ENCODE results near the gene P4HB. TPM values are rescaled to one million over a fixed set of nuclear protein-coding genes. Genes with fewer than 3 reads are reported as not detected.

Gene P4HB
- total RNA-seq, 6 experiments from 2014 or later: 790 to 981 (median 910) TPM

DNA sequence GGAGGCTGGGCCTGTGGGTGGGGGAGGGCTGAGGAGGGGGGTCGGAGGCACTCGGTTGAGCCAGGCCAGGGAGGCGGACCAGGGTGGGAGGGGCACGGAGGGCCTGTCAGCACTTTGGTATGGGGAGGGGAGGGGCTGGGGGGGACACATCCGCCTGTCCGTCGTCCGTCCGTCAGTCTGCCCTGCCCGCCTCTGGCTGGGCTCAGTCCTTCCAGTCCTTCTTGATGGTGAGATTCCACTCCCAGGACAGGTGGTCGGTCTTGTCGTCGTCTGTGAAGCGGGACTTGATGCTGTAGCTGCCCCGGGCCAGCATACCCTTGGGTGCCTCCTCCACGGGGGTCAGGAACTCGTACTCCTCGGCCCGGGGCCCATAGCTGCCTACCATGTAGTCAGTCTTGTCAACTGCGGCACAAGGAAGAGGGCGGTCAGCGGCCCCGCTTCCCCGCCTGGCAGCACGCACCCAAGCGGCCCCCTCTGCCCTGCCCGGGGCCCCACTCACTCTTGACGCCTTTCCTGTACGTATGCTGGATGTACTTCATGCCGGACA is 8.4 kb upstream of the P4HB start:
- peaks cover 14% of the 10 kb centered on the region for H3K36me3 Mint-ChIP-seq (ENCODE audit: low read depth)

GRCh38 chr17:81867991-81868673 is 7.8 kb upstream of the P4HB start:
- Mint-ChIP-seq H3K4me3 (peak overlapping the region; percentile 92), H3K27ac (peak overlapping the region; percentile 93), H3K4me1 (ENCODE audit: low read depth) (peaks cover 39% of the 10 kb centered on the region), H3K27me3 (ENCODE audit: insufficient read depth) (peaks cover 60% of the 10 kb centered on the region), H3K9me3 (peaks cover 5% of the 10 kb centered on the region; the same call in 1 of the 2 replicates), H3K36me3 (ENCODE audit: low read depth) (peaks cover 19% of the 10 kb centered on the region)
- TF ChIP-seq CTCF (IDR thresholded peaks at IDR 0.05): no peak
- no peak for DNase-seq

More for the DNA sequence above, 8.4 kb upstream of the P4HB start:
- Mint-ChIP-seq H3K27ac (peak overlapping the region; percentile 93), H3K9me3 (peaks cover 5% of the 10 kb centered on the region; the same call in 1 of the 2 replicates), H3K27me3 (ENCODE audit: insufficient read depth) (peaks cover 60% of the 10 kb centered on the region), H3K4me1 (ENCODE audit: low read depth) (peaks cover 33% of the 10 kb centered on the region), H3K4me3 (peak overlapping the region; percentile 92)
- peak; percentile 82 for DNase-seq
- TF ChIP-seq CTCF (IDR thresholded peaks at IDR 0.05): no peak

DNA sequence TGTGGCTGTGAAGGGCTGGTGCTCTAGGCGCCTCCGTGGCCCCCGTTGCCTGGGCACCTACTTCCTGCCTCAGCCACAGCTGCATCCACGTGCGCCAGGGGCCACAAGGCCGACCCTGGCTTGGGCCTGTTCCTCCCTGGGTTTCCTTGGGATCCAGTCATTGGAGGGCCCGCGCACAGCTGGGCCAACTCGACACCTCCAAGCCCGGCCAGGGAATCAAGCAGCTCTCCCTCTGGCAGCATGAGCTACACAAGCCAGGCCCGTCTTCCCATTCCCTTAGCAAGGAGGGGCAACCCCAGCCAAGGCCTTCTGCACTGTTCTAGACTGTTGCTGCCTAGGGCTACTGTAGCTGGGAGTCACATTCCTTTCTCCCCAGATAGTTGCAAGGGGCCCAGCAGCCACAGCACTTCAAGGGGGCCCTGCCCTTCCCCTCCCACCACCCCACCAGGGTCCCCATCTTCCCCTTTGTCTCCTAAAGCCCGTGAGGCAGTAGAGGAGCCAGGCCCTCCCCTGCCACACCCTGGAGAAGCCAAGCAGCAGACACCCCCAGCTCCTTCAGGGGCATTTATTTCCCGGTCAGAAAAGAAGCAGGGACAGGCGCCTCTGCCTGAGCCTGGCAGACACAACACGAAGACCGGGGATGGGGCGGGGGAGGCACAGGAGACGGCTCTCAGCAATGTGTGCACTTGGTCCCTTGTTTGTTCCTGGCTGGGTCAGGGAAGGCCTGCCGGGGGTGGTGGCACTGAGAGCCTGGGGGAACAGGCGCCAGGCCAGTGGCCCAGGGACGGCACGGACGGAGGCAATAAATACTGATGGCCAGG is 7.0 kb upstream of the P4HB start:
- peaks cover 46% of the 10 kb centered on the region for H3K4me1 Mint-ChIP-seq (ENCODE audit: low read depth)

DNA sequence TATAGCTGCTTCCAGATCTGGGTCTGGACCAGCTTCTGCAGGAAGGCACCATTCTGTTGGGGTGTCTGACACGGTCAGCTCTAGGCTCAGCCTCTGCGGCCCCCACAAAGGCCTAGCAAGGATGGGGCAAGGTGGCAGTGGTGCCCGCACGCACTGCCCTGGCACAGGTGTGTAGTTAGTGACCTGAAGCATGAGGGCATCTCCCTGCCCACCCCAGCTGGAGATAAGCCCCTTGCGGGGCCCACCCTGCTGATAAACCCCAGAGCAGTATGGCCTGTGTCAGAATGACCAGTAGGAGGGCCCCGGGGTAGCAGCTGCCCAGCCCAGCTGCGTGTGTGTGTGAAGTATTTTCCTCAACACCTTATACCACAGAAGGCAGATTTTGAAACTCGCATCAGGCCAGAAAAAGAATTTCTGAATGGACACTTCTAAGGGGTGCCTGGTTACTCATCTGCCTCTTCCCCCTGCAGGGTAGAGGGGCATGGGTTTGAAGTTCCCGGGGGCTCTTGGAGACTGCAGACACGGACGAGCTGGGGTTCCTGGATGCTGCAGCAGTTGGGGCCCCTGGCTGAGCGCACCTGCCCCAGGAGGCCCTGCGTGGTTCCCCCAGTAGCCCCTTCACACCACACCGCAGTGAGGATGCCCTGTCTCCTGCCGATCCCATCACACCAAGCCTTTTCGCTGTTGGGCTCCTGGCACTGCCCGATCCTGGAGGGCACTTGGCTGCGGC is 6.3 kb upstream of the P4HB start:
- DNase-seq: no peak
- Mint-ChIP-seq H3K36me3 (ENCODE audit: low read depth) (peaks cover 21% of the 10 kb centered on the region), H3K27me3 (ENCODE audit: insufficient read depth) (peaks cover 60% of the 10 kb centered on the region), H3K4me1 (ENCODE audit: low read depth) (peaks cover 46% of the 10 kb centered on the region), H3K9me3 (peaks cover 5% of the 10 kb centered on the region; the same call in 1 of the 2 replicates), H3K4me3 (no peak overlapping the region; the same call in 1 of the 2 replicates), H3K27ac (peak overlapping the region; percentile 93)
- no peak for TF ChIP-seq CTCF (IDR thresholded peaks at IDR 0.05)

More for the DNA sequence above, 7.0 kb upstream of the P4HB start:
- H3K4me3 Mint-ChIP-seq: peak overlapping the region; percentile 92; the same call in 1 of the 2 replicates
- H3K9me3 Mint-ChIP-seq: peaks cover 5% of the 10 kb centered on the region; the same call in 1 of the 2 replicates
- DNase-seq: peak; percentile 58
- TF ChIP-seq CTCF (IDR thresholded peaks at IDR 0.05): no peak
- H3K36me3 Mint-ChIP-seq (ENCODE audit: low read depth): peaks cover 21% of the 10 kb centered on the region
- peaks cover 61% of the 10 kb centered on the region for H3K27me3 Mint-ChIP-seq (ENCODE audit: insufficient read depth)
- peak overlapping the region; percentile 93 for H3K27ac Mint-ChIP-seq
